ENCODE measurements around the gene ASB5. TPM values are rescaled to one million over a fixed set of nuclear protein-coding genes. Genes with fewer than 3 reads are reported as not detected.

ASB5 gene
- total RNA-seq, 2 donors from 2014 or later = not detected

- DNase-seq (ENCODE audit: low spot score in 2 of 2) = no peak
- Mint-ChIP-seq H3K9me3 (peaks cover 0 to 4% of the 10 kb centered on the region in 2 donors), H3K36me3 (peaks cover 0 to 4% of the 10 kb centered on the region in 2 donors), H3K27ac (no peak overlapping the region)
- no peak for ATAC-seq
These were observed 70.6 kb downstream of the ASB5 start for GRCh38 chr4:176198316-176198903.

GRCh38 chr4:176195184-176195978 lies 73.6 kb downstream of the ASB5 start, which contains the start of gene SPATA4:
Gene SPATA4 (minus strand): TSS chr4:176195585. CDS start chr4:176195562, 23 bp downstream.
- peaks cover 0 to 4% of the 10 kb centered on the region in 2 donors for H3K36me3 Mint-ChIP-seq
- peaks cover 0 to 4% of the 10 kb centered on the region in 2 donors for H3K9me3 Mint-ChIP-seq
- DNase-seq (ENCODE audit: low spot score in 2 of 2) (peak; percentile 93 to 95), ATAC-seq (peak; percentile 75 to 85)
- H3K27ac Mint-ChIP-seq = peak within 1 kb of the TSS; percentile 51 to 91

DNA sequence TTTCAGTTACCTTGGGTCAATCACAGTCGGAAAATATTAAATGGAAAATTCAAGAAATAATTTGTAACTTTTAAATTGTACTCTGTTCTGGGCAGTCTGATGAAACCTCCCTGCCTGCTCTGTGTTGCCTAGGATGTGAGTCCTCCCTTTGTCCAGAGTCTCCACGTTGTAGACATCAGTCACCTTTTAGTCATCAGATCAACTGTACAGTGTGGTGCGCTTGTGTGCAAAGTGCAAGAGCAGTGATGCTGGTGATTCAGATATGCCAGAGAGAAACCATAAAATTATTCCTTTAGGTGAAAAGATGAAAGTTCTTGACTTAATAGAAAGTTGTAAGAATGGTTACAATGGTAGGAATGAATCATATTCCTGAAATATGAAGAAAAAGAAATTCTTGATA lies 75.1 kb downstream of the ASB5 start:
- peaks cover 0 to 4% of the 10 kb centered on the region in 2 donors for H3K36me3 Mint-ChIP-seq
- DNase-seq (ENCODE audit: low spot score in 2 of 2) (peak; percentile 32 to 71), ATAC-seq (peak; percentile 85 to 91)
- peak overlapping the region; percentile 86 to 91 for H3K27ac Mint-ChIP-seq
- peaks cover 0 to 4% of the 10 kb centered on the region in 2 donors for H3K9me3 Mint-ChIP-seq

- no peak for DNase-seq (ENCODE audit: low spot score in 2 of 2)
- H3K27ac Mint-ChIP-seq = peak overlapping the region in 1 of 2 donors; percentile 91
- peaks cover 0 to 4% of the 10 kb centered on the region in 2 donors for H3K9me3 Mint-ChIP-seq
- ATAC-seq = no peak
- H3K36me3 Mint-ChIP-seq = peaks cover 0 to 4% of the 10 kb centered on the region in 2 donors
These were observed 75.9 kb downstream of the ASB5 start for GRCh38 chr4:176193126-176193525.

GRCh38 chr4:176191974-176192373 lies 77.0 kb downstream of the ASB5 start:
- peaks cover 0 to 4% of the 10 kb centered on the region in 2 donors for H3K36me3 Mint-ChIP-seq

DNA sequence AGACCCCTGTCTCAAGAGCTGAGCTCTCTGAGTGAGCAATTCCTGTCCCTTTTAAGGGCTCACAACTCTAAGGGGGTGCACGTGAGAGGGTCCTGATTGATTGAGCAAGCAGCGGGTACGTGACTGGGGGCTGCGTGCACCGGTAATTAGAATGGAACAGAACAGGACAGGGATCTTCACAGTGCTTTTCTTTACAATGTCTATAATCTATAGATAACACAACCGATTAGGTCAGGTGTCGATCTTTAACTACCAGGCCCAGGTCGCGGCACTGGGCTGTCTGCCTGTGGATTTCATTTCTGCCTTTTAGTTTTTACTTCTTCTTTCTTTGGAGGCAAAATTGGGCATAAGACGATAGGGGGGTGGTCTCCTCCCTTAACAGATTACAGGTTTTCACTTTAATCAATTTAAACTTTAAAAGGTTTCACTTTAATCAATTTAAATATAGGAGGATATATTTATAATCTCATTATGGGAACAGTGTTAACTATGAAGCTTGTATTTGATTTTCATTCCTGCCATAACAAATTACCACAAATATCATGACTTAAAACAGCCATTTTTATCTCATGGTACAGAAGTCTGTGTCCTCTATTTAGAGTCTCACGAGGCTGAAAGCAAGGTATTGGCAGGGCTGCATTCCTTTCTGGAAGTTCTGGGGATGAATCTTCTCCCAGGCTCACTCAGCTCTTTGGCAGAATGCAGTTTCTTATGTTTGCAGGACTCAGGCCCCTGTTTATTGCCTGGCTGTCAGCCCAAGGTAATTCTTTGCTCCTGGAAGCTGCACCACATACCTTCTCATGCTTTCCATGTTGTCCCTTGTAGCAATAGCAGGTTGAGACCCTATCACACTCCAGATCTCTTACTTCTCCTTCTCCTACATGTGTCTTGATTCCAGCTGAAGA lies 78.9 kb downstream of the ASB5 start:
- H3K27ac Mint-ChIP-seq = no peak overlapping the region
- ATAC-seq = no peak
- no peaks in the 10 kb centered on the region for H3K9me3 Mint-ChIP-seq
- DNase-seq (ENCODE audit: low spot score in 2 of 2) = no peak
- H3K36me3 Mint-ChIP-seq = no peaks in the 10 kb centered on the region

More at GRCh38 chr4:176191974-176192373, 77.0 kb downstream of the ASB5 start:
- no peak overlapping the region for H3K27ac Mint-ChIP-seq
- ATAC-seq = no peak
- peaks cover 0 to 4% of the 10 kb centered on the region in 2 donors for H3K9me3 Mint-ChIP-seq
- DNase-seq (ENCODE audit: low spot score in 2 of 2) = no peak

DNA sequence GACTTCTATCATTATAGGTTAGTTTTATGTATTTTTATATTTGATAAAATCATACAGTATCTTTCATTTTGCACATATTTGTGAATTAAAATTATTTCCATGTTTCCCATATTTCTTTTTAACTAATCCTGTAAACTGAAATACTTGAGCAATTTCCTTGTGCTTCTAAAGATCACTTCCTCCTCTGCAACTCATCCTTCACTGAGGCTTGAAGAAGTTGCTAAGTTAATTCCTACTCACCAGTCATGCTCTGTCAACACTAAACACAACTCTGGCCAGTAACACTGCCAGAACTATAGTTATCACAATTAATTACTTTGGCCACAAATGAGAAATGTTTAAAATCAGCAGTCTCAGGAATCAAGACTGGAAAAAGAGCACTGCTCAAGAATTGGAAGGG lies 80.4 kb downstream of the ASB5 start:
- Mint-ChIP-seq H3K36me3 (no peaks in the 10 kb centered on the region), H3K27ac (no peak overlapping the region), H3K9me3 (no peaks in the 10 kb centered on the region)
- DNase-seq (ENCODE audit: low spot score in 2 of 2) = no peak
- ATAC-seq = no peak

DNA sequence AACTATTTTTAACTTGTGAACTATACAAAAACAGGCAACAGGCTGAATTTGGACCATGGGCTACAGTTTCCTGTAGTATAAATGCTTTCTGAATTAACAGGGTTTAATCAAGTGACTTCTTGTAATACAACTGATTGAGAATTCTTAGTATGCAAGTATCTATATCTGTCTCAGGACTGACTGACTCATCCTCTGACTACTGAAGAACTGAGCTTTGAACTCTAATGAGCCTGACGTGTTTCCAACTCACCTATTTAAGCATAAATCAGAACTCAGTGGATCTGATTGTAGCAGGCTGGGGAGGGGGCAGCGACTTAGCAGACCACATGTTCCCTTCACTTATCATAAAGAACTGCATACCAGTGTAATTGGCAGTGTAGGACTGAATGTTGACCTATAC lies 81.4 kb downstream of the ASB5 start:
- no peaks in the 10 kb centered on the region for H3K36me3 Mint-ChIP-seq
- ATAC-seq = peak; percentile 90 to 97
- H3K27ac Mint-ChIP-seq = no peak overlapping the region
- no peaks in the 10 kb centered on the region for H3K9me3 Mint-ChIP-seq
- no peak for DNase-seq (ENCODE audit: low spot score in 2 of 2)

- no peak for ATAC-seq
These were observed 82.2 kb downstream of the ASB5 start for GRCh38 chr4:176186671-176187395.

GRCh38 chr4:176186067-176186466 lies 83.0 kb downstream of the ASB5 start:
- peak overlapping the region in 1 of 2 donors; percentile 76 for H3K27ac Mint-ChIP-seq
- H3K36me3 Mint-ChIP-seq = no peaks in the 10 kb centered on the region
- DNase-seq (ENCODE audit: low spot score in 2 of 2) = no peak
- no peaks in the 10 kb centered on the region for H3K9me3 Mint-ChIP-seq
- peak in 1 of 2 donors; percentile 18 for ATAC-seq

More at GRCh38 chr4:176186671-176187395, 82.2 kb downstream of the ASB5 start:
- Mint-ChIP-seq H3K36me3 (no peaks in the 10 kb centered on the region), H3K27ac (no peak overlapping the region), H3K9me3 (no peaks in the 10 kb centered on the region)
- no peak for DNase-seq (ENCODE audit: low spot score in 2 of 2)

DNA sequence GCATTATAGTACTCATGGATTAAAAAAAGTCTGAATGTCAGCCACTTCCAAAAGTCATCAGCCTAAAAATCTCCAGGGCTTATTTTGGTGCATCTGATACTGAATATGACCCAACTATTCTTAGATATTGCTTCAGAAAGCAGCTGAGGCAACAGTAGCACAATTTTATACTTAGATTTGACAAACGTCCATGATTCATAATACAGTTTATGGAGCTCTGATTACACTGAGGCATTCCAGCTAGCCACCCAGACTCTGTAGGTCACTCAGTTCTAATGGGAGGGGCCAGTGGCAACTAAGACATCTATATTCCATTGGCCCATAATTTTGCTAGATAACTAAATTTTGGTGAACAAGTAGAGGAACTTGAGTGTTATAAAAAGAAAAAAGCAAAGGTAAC lies 84.0 kb downstream of the ASB5 start:
- ATAC-seq = no peak
- Mint-ChIP-seq H3K9me3 (no peaks in the 10 kb centered on the region), H3K27ac (no peak overlapping the region), H3K36me3 (no peaks in the 10 kb centered on the region)
- DNase-seq (ENCODE audit: low spot score in 2 of 2) = no peak

Other genes with a start within 250 kb of the ASB5 start
- 1 to 10 TPM; 1.3 to 2.5 TPM for gene WDR17, start 203.4 kb downstream of the ASB5 start, total RNA-seq
- under 1 TPM in 1 of 2 donors, not detected in 1; 0.16 TPM for gene SPATA4, start 73.6 kb downstream of the ASB5 start, total RNA-seq
- gene SPCS3, start 50.7 kb upstream of the ASB5 start, total RNA-seq = 100 to 1,000 TPM in 1 of 2 donors, 10 to 100 TPM in 1; 91.9 to 153 TPM